Calu3 (cell line): ENCODE measurements around the gene CR1L. TPM values are rescaled to one million over a fixed set of nuclear protein-coding genes. Genes with fewer than 3 reads are reported as not detected.
A peak's percentile ranks its signal among the peaks of the same experiment; 100 is the strongest.
"Not testable (repeated sequence)": the region's sequence is repeated elsewhere in the genome, so short reads cannot be mapped to it uniquely, and the experiment has no call there.

Experiments used
- BruUV-seq: library from RNA; stranded (reverse); fragments of 400-500 nt; replicated peaks from 2 replicates; lab custom pipeline; 2021; lab: Mats Ljungman, UMichigan
- CTCF ChIA-PET: fragments of 300-600 bp; sonication (Branson Sonifier 250); formaldehyde crosslinking; loops from one replicate; lab custom pipeline; 2022; ENCODE audit warnings: antibody characterized with exemption; lab: Charles Lee
- DNase-seq: peaks from one replicate; pipeline ENCODE4 v3.0.0; 2022
- H3K27ac Mint-ChIP-seq: one replicate; pipeline ENCODE4 v1.8.0; 2022; ENCODE audit warnings: mixed read lengths; ENCODE audit not compliant: unreplicated experiment
- H3K27me3 Mint-ChIP-seq: one replicate; pipeline ENCODE4 v1.8.0; 2022; ENCODE audit warnings: mixed read lengths; ENCODE audit not compliant: unreplicated experiment
- H3K36me3 Mint-ChIP-seq: one replicate; pipeline ENCODE4 v1.8.0; 2022; ENCODE audit warnings: mild to moderate bottlenecking, moderate library complexity, mixed read lengths; ENCODE audit not compliant: insufficient read depth, unreplicated experiment
- H3K4me1 Mint-ChIP-seq: one replicate; pipeline ENCODE4 v1.8.0; 2022; ENCODE audit warnings: mild to moderate bottlenecking, low read depth, mixed read lengths; ENCODE audit not compliant: unreplicated experiment
- H3K4me3 Mint-ChIP-seq: one replicate; pipeline ENCODE4 v1.8.0; 2022; ENCODE audit warnings: mild to moderate bottlenecking, low read depth, moderate library complexity, mixed read lengths; ENCODE audit not compliant: unreplicated experiment
- H3K9me3 Mint-ChIP-seq: one replicate; pipeline ENCODE4 v1.8.0; 2022; ENCODE audit warnings: low read depth, mixed read lengths; ENCODE audit not compliant: unreplicated experiment
- intact Hi-C: fragments of 100-400 bp; cut with micrococcal nuclease; formaldehyde crosslinking; loops from one replicate; pipeline ENCODE4 v1.10.0; 2022; ENCODE audit not compliant: unreplicated experiment
- total RNA-seq: library from RNA; stranded (reverse); gene quantifications from 2 replicates; pipeline ENCODE4 v1.2.3, GENCODE V29; 2022
- TF ChIP-seq, protein P1 (sequence below): fragments of 200-600 bp; IDR thresholded peaks from one replicate; pipeline ENCODE4 v1.8.0; 2022; ENCODE audit warnings: antibody characterized with exemption; ENCODE audit not compliant: unreplicated experiment

The CR1L gene
- total RNA-seq, 1 experiment from 2014 or later: not detected

DNA sequence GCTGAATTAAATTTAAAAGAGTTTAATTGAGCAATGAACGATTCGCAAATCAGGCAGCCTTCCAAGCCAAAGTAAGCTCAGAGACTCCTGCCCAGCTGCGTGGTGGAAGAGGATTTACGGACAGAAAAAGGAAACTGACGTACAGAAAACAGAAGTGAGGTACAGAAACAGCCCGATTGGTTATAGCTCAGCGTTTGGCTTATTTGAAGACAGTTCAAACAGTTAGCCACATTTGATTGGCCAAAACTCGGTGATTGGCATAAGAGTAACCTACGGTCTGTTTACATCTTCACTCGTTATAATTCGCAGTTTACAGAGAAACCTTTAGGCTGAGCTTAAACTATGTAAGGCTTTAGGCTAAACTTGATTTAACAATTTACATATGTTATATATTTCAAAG is 46.9 kb downstream of the CR1L start:
- BruUV-seq: no TSS peak
- intact Hi-C loops: no loop called here
- H3K27ac Mint-ChIP-seq: no peak overlapping the region
- CTCF ChIA-PET: no interaction called here
- no peaks in the 10 kb centered on the region for H3K9me3 Mint-ChIP-seq
- no peak overlapping the region for H3K4me3 Mint-ChIP-seq
- TF ChIP-seq, protein P1, sequence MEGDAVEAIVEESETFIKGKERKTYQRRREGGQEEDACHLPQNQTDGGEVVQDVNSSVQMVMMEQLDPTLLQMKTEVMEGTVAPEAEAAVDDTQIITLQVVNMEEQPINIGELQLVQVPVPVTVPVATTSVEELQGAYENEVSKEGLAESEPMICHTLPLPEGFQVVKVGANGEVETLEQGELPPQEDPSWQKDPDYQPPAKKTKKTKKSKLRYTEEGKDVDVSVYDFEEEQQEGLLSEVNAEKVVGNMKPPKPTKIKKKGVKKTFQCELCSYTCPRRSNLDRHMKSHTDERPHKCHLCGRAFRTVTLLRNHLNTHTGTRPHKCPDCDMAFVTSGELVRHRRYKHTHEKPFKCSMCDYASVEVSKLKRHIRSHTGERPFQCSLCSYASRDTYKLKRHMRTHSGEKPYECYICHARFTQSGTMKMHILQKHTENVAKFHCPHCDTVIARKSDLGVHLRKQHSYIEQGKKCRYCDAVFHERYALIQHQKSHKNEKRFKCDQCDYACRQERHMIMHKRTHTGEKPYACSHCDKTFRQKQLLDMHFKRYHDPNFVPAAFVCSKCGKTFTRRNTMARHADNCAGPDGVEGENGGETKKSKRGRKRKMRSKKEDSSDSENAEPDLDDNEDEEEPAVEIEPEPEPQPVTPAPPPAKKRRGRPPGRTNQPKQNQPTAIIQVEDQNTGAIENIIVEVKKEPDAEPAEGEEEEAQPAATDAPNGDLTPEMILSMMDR: no peak
- H3K4me1 Mint-ChIP-seq: no peaks in the 10 kb centered on the region
- no peaks in the 10 kb centered on the region for H3K27me3 Mint-ChIP-seq
- DNase-seq: no peak
- H3K36me3 Mint-ChIP-seq: no peaks in the 10 kb centered on the region

GRCh38 chr1:207692291-207692690 is 47.4 kb downstream of the CR1L start:
- CTCF ChIA-PET, H3K27me3 Mint-ChIP-seq, DNase-seq, H3K36me3 Mint-ChIP-seq, H3K4me3 Mint-ChIP-seq, intact Hi-C loops, H3K27ac Mint-ChIP-seq, H3K4me1 Mint-ChIP-seq, BruUV-seq, H3K9me3 Mint-ChIP-seq: not testable (repeated sequence)

- no peak overlapping the region for H3K4me3 Mint-ChIP-seq
- TF ChIP-seq, protein P1: no peak
Measured at GRCh38 chr1:207695891-207696290, 51.0 kb downstream of the CR1L start.

DNA sequence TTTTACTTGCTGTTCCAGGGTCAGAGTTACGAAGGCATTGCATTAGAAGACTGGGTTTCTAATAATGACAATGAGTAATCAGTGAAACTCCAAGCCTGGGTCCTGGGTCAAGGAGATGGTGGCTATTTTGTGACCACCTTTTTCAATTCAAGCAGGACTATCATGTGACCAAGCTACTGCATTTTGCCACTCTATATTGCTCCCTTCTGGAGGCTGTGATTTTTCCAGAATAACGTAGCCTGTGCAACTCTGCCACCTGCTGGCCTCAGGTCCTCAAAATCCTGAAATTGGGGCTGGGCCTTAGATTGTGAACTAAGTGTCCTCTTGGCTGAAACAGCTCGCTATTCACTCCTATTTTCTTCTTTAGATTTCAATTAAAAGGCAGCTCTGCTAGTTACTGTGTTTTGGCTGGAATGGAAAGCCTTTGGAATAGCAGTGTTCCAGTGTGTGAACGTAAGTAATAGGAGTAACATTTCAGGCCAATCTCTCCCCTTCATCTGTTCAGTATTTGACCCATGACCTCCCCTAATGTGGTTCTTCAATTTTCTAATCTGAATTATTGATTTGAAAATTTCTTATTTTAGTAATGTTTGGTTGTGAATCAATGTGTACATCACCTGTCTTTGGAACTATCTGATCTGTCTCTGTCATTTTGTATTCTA is 54.0 kb downstream of the CR1L start:
- H3K4me3 Mint-ChIP-seq: no peak overlapping the region
- no peaks in the 10 kb centered on the region for H3K9me3 Mint-ChIP-seq
- H3K36me3 Mint-ChIP-seq: no peaks in the 10 kb centered on the region
- intact Hi-C loops: loop anchor here (1.0 to 5.0 kb wide), 2 partner anchors 53 to 98 kb away; partner anchors contain the start of gene CD46
- H3K4me1 Mint-ChIP-seq: no peaks in the 10 kb centered on the region
- TF ChIP-seq, protein P1: peak; percentile 76
- CTCF ChIA-PET: interaction anchor here (0.6 to 1.3 kb wide), 9 partner anchors 12 to 227 kb away, joined by 3 to 15 read pairs (median 4); partner anchors contain the start of gene CD46
- BruUV-seq: no TSS peak
- no peak overlapping the region for H3K27ac Mint-ChIP-seq
- H3K27me3 Mint-ChIP-seq: no peaks in the 10 kb centered on the region
- peak; percentile 78 for DNase-seq

More at GRCh38 chr1:207695891-207696290, 51.0 kb downstream of the CR1L start:
- Mint-ChIP-seq H3K27ac (no peak overlapping the region), H3K9me3 (no peaks in the 10 kb centered on the region), H3K36me3 (no peaks in the 10 kb centered on the region), H3K4me1 (no peaks in the 10 kb centered on the region), H3K27me3 (no peaks in the 10 kb centered on the region)
- DNase-seq: no peak
- BruUV-seq: no TSS peak
- CTCF ChIA-PET: interaction anchor here (0.6 kb wide), 1 partner anchor 94 kb away, joined by 8 read pairs; no protein-coding TSS in a partner anchor
- intact Hi-C loops: loop anchor here (5.0 kb wide), 1 partner anchor 56 kb away; the partner anchor contains the start of gene CD46

- DNase-seq: no peak
- no peaks in the 10 kb centered on the region for H3K36me3 Mint-ChIP-seq
- H3K4me3 Mint-ChIP-seq: no peak overlapping the region
- TF ChIP-seq, protein P1: no peak
- CTCF ChIA-PET: interaction anchor here (1.1 kb wide), 1 partner anchor 46 kb away, joined by 3 read pairs; no protein-coding TSS in a partner anchor
- no TSS peak for BruUV-seq
- no peaks in the 10 kb centered on the region for H3K27me3 Mint-ChIP-seq
- H3K9me3 Mint-ChIP-seq: no peaks in the 10 kb centered on the region
- H3K4me1 Mint-ChIP-seq: no peaks in the 10 kb centered on the region
- H3K27ac Mint-ChIP-seq: no peak overlapping the region
- intact Hi-C loops: no loop called here
Measured at GRCh38 chr1:207702317-207702716, 57.4 kb downstream of the CR1L start.
